Hepatocyte (in vitro differentiated cells): ENCODE data around the gene RASGRP3. TPM values are rescaled to one million over a fixed set of nuclear protein-coding genes. Genes with fewer than 3 reads are reported as not detected.

ENCODE experiments used
- DNase-seq: peaks from one replicate; pipeline ENCODE4 v3.0.0-alpha.2; 2016; ENCODE audit warnings: low spot score
- H2AFZ ChIP-seq: fragments of 200-600 bp; sonication (generic); 2 replicates; pipeline ENCODE4 v1.6.0; 2016; ENCODE audit warnings: antibody characterized with exemption, mild to moderate bottlenecking
- H3K27ac ChIP-seq: fragments of 200-600 bp; sonication (generic); 2 replicates; pipeline ENCODE4 v1.5.1; 2016; ENCODE audit warnings: mild to moderate bottlenecking
- H3K27me3 ChIP-seq: fragments of 200-600 bp; sonication (generic); 2 replicates; pipeline ENCODE4 v1.6.1; 2016
- H3K36me3 ChIP-seq: fragments of 200-600 bp; sonication (generic); replicated peaks from 2 replicates; pipeline ENCODE4 v1.5.1; 2016; ENCODE audit warnings: low read depth; ENCODE audit not compliant: insufficient read depth
- H3K4me1 ChIP-seq: fragments of 200-600 bp; sonication (generic); 2 replicates; pipeline ENCODE4 v1.5.1; 2016; ENCODE audit warnings: mild to moderate bottlenecking, moderate library complexity; ENCODE audit not compliant: insufficient read depth
- H3K4me2 ChIP-seq: fragments of 200-600 bp; sonication (generic); 2 replicates; pipeline ENCODE4 v1.6.0; 2016
- H3K4me3 ChIP-seq: fragments of 200-600 bp; sonication (generic); 2 replicates; pipeline ENCODE4 v1.5.1; 2016; ENCODE audit warnings: mild to moderate bottlenecking
- H3K79me2 ChIP-seq: fragments of 200-600 bp; sonication (generic); 2 replicates; pipeline ENCODE4 v1.6.0; 2017; ENCODE audit warnings: mild to moderate bottlenecking
- H3K9me2 ChIP-seq: fragments of 200-600 bp; sonication (generic); replicated peaks from 2 replicates; pipeline ENCODE4 v1.6.0; 2017; ENCODE audit warnings: mild to moderate bottlenecking; ENCODE audit not compliant: insufficient read depth
- H3K9me3 ChIP-seq: fragments of 200-600 bp; sonication (generic); 2 replicates; pipeline ENCODE4 v1.5.1; 2016; ENCODE audit warnings: low read depth, mild to moderate bottlenecking
- H4K20me1 ChIP-seq: fragments of 200-600 bp; sonication (generic); 2 replicates; pipeline ENCODE4 v1.6.0; 2016; ENCODE audit warnings: mild to moderate bottlenecking; ENCODE audit not compliant: insufficient read depth, poor library complexity, severe bottlenecking
- CTCF ChIP-seq: fragments of 200-600 bp; sonication (generic); IDR thresholded peaks from 2 replicates; pipeline ENCODE4 v1.5.1; 2016; ENCODE audit warnings: antibody characterized with exemption, mild to moderate bottlenecking; ENCODE audit not compliant: poor library complexity
- EZH2 ChIP-seq: fragments of 200-600 bp; sonication (generic); IDR thresholded peaks from 2 replicates; pipeline ENCODE4 v1.6.1; 2016; ENCODE audit warnings: antibody characterized with exemption, mild to moderate bottlenecking, borderline replicate concordance
- EZH2phosphoT487 ChIP-seq: fragments of 200-600 bp; sonication (generic); IDR thresholded peaks from one replicate; pipeline ENCODE4 v1.6.1; 2018; ENCODE audit warnings: antibody characterized with exemption, mild to moderate bottlenecking, low read depth, moderate library complexity; ENCODE audit not compliant: unreplicated experiment, severe bottlenecking
- WGBS: methylation state at CpG from one replicate; pipeline ENCODE4 v1.1.6; 2016; ENCODE audit warnings: low lambda C conversion rate; ENCODE audit errors: missing lambda C conversion rate; 5-methylcytosine and 5-hydroxymethylcytosine counted together
- polyA plus RNA-seq: library from polyadenylated mRNA; unstranded; fragments of >200 nt; fragmentation: Nextera tagmentation; extraction: Ambion mirVana; gene quantifications from 2 replicates; pipeline ENCODE4 v1.2.1, GENCODE V29; 2016
- total RNA-seq: library from RNA; depleted of rRNA; stranded (reverse); fragments of >200 nt; gene quantifications from 2 replicates; pipeline ENCODE4 v1.2.3, GENCODE V29; 2014

RASGRP3 gene
- total and polyA plus RNA-seq, 2 experiments from 2014 or later: 1.7 to 8.6 TPM

DNA sequence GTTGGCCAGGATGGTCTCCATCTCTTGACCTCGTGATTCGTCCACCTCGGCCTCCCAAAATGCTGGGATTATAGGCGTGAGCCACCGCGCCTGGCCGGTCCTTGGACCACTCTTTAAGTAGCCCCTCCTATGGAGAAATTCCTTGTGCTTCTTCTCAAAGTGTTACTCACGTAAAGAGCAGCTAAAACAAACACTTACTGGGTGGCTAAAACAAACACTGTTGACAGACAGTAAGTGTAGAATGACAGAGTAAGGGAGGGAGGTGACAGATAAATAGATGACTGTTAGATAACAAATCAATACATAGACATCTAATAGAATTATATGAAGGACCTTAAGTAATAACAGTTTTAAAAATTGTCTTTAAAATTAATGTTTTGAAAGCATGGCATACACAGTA lies 40.9 kb upstream of the RASGRP3 start:
- H2AFZ ChIP-seq: no peak overlapping the region
- TF ChIP-seq CTCF (no peak), EZH2 (no peak), EZH2phosphoT487 (no peak)
- no peak overlapping the region for H3K4me2 ChIP-seq
- no peaks in the 10 kb centered on the region for H3K9me2 ChIP-seq
- H3K79me2 ChIP-seq: no peaks in the 10 kb centered on the region
- no peaks in the 10 kb centered on the region for H4K20me1 ChIP-seq
- no peak overlapping the region for H3K27ac ChIP-seq
- no peaks in the 10 kb centered on the region for H3K27me3 ChIP-seq
- no peak for DNase-seq
- no peak overlapping the region for H3K4me3 ChIP-seq
- WGBS: 88% methylated on average over 8 of the region's 8 CpGs
- H3K36me3 ChIP-seq: no peaks in the 10 kb centered on the region
- no peaks in the 10 kb centered on the region for H3K4me1 ChIP-seq
- no peaks in the 10 kb centered on the region for H3K9me3 ChIP-seq

DNA sequence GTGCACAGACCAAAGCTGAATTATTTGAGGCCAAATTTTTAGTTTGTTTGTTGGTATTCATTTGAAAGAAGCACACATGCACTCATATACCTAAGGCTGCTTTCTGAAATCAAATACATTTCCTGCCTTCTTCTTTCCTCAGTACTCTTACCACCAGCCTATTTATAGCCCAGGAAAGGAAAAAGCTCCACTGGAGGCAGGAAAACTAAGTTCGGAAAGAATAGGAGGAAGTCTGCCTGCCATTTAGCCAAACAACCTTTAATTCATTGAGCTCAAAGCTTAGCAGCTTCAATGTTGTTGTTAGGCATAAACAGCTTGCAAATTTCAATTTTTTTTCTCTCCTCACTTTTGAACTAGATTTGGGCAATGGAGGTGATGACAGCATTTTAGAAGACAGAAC lies 40.4 kb upstream of the RASGRP3 start:
- Histone ChIP-seq H2AFZ (no peak overlapping the region), H3K27me3 (no peaks in the 10 kb centered on the region), H3K9me2 (no peaks in the 10 kb centered on the region), H4K20me1 (no peaks in the 10 kb centered on the region), H3K79me2 (no peaks in the 10 kb centered on the region), H3K36me3 (no peaks in the 10 kb centered on the region), H3K27ac (no peak overlapping the region), H3K4me1 (no peaks in the 10 kb centered on the region), H3K4me2 (no peak overlapping the region), H3K4me3 (no peak overlapping the region), H3K9me3 (no peaks in the 10 kb centered on the region)
- TF ChIP-seq EZH2phosphoT487 (no peak), EZH2 (no peak), CTCF (no peak)
- 76% methylated on average over 1 of the region's 1 CpG for WGBS
- no peak for DNase-seq

DNA sequence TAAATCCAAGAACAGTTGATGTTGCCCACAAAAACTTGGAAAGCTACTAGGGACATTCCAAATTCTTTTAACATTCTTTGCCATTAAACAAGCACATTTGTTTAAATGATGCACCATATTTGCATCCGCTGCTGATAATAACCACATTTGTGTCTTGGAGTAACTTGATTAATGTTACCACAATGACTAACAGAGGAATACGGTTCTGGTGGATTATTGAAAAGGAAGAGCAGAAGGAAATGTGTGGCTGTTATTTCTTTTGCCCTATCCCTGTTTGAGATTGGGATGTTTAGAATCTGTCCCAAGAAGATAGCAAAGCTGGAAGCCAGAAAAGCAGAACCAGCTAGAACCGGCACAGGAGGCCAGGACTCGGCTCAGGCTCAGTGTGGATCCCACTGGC lies 39.2 kb upstream of the RASGRP3 start:
- no peak for TF ChIP-seq CTCF
- no peak for TF ChIP-seq EZH2phosphoT487
- H3K79me2 ChIP-seq: no peaks in the 10 kb centered on the region
- H3K27ac ChIP-seq: no peak overlapping the region
- H3K27me3 ChIP-seq: no peaks in the 10 kb centered on the region
- H4K20me1 ChIP-seq: no peaks in the 10 kb centered on the region
- 65% methylated on average over 4 of the region's 4 CpGs for WGBS
- H3K4me1 ChIP-seq: no peaks in the 10 kb centered on the region
- no peak overlapping the region for H3K4me3 ChIP-seq
- no peak overlapping the region for H3K4me2 ChIP-seq
- no peaks in the 10 kb centered on the region for H3K36me3 ChIP-seq
- DNase-seq: no peak
- no peaks in the 10 kb centered on the region for H3K9me3 ChIP-seq
- no peak overlapping the region for H2AFZ ChIP-seq
- no peaks in the 10 kb centered on the region for H3K9me2 ChIP-seq

GRCh38 chr2:33437815-33438214 lies 38.6 kb upstream of the RASGRP3 start:
- Histone ChIP-seq H3K9me3 (no peaks in the 10 kb centered on the region), H3K27ac (no peak overlapping the region), H3K4me1 (no peaks in the 10 kb centered on the region), H3K79me2 (no peaks in the 10 kb centered on the region), H3K27me3 (no peaks in the 10 kb centered on the region), H3K9me2 (no peaks in the 10 kb centered on the region), H2AFZ (no peak overlapping the region), H4K20me1 (no peaks in the 10 kb centered on the region), H3K36me3 (no peaks in the 10 kb centered on the region), H3K4me2 (no peak overlapping the region), H3K4me3 (no peak overlapping the region)
- TF ChIP-seq CTCF (no peak), EZH2 (no peak), EZH2phosphoT487 (no peak)
- WGBS: 78% methylated on average over 2 of the region's 2 CpGs
- no peak for DNase-seq
